ENCODE measurements around the gene MCRS1.

MCRS1 gene

GRCh38 chr12:49531745-49532144 is 36.2 kb downstream of the MCRS1 start:
- TF ChIP-seq CTCF (IDR thresholded peaks at IDR 0.05; ENCODE audit: extremely low read depth, missing control alignments), result no peak
- no peak for DNase-seq (ENCODE audit: low spot score)

GRCh38 chr12:49529414-49529813 is 38.5 kb downstream of the MCRS1 start:
- DNase-seq (ENCODE audit: low spot score), result no peak

GRCh38 chr12:49527361-49528130 is 40.4 kb downstream of the MCRS1 start:
- no peak for DNase-seq (ENCODE audit: low spot score)
- no peak for TF ChIP-seq CTCF (IDR thresholded peaks at IDR 0.05; ENCODE audit: extremely low read depth, missing control alignments)

More at GRCh38 chr12:49529414-49529813, 38.5 kb downstream of the MCRS1 start:
- TF ChIP-seq CTCF (IDR thresholded peaks at IDR 0.05; ENCODE audit: extremely low read depth, missing control alignments), result no peak

- no peak for TF ChIP-seq CTCF (IDR thresholded peaks at IDR 0.05; ENCODE audit: extremely low read depth, missing control alignments)
- no peak for DNase-seq (ENCODE audit: low spot score)
Measured at GRCh38 chr12:49525942-49526341, 42.0 kb downstream of the MCRS1 start.

- DNase-seq (ENCODE audit: low spot score), result no peak
- no peak for TF ChIP-seq CTCF (IDR thresholded peaks at IDR 0.05; ENCODE audit: extremely low read depth, missing control alignments)
Measured at GRCh38 chr12:49524660-49525324, 43.1 kb downstream of the MCRS1 start.

- no peak for TF ChIP-seq CTCF (IDR thresholded peaks at IDR 0.05; ENCODE audit: extremely low read depth, missing control alignments)
- DNase-seq (ENCODE audit: low spot score), result no peak
Measured at GRCh38 chr12:49521389-49521788, 46.6 kb downstream of the MCRS1 start.

GRCh38 chr12:49519574-49519936 is 48.4 kb downstream of the MCRS1 start:
- no peak for DNase-seq (ENCODE audit: low spot score)

More at GRCh38 chr12:49519574-49519936, 48.4 kb downstream of the MCRS1 start:
- TF ChIP-seq CTCF (IDR thresholded peaks at IDR 0.05; ENCODE audit: extremely low read depth, missing control alignments), result no peak

Measured in GM20000 (cell line).